Lower leg skin (tissue), 4 donors: ENCODE measurements around the gene INPP4A. TPM values are rescaled to one million over a fixed set of nuclear protein-coding genes. Genes with fewer than 3 reads are reported as not detected.

ENCODE experiments used
- DNase-seq, 2 donors: peaks; one replicate each; pipeline ENCODE4 v3.0.0-alpha.2; 2019; ENCODE audit warnings: low spot score in 2 of 2
- H3K4me3 ChIP-seq: fragments of 200-600 bp; sonication (generic); 2 replicates; pipeline ENCODE4 v1.5.1; 2017; ENCODE audit warnings: mild to moderate bottlenecking, low read depth; ENCODE audit not compliant: poor library complexity, severe bottlenecking
- POLR2A ChIP-seq, 2 donors: fragments of 450-650 bp; IDR thresholded peaks; one replicate each; pipeline ENCODE4 v1.6.1; 2016 to 2017; ENCODE audit warnings: antibody characterized with exemption in 2 of 2, mild to moderate bottlenecking in 1 of 2, moderate library complexity in 1 of 2
- WGBS, 2 donors: methylation state at CpG; one replicate each; pipeline ENCODE4 v1.1.5; 2018; 5-methylcytosine and 5-hydroxymethylcytosine counted together
- intact Hi-C: fragments of 100-400 bp; cut with DNase I; formaldehyde crosslinking; loops from one replicate; pipeline ENCODE4 v1.15.0; 2023; ENCODE audit warnings: low total_unique reads
- total RNA-seq, 4 donors: library from RNA; depleted of rRNA; stranded (reverse); fragments of >200 nt; gene quantifications; one replicate each; pipeline ENCODE4 v1.1.0, GENCODE V29; 2016
- TF ChIP-seq, protein P1 (sequence below), 3 donors: fragments of 450-650 bp; IDR thresholded peaks; one replicate each; pipeline ENCODE4 v1.5.1; 2016; ENCODE audit warnings: antibody characterized with exemption in 3 of 3, mild to moderate bottlenecking in 3 of 3, moderate library complexity in 2 of 3

Gene INPP4A
- total RNA-seq, 4 donors from 2014 or later = 6.7 to 15.5 (median 10.7) TPM

GRCh38 chr2:98518101-98518500 is 73.4 kb downstream of the INPP4A start:
- no peak for DNase-seq
- no peak overlapping the region for H3K4me3 ChIP-seq
- intact Hi-C loops = no loop called here
- TF ChIP-seq, protein P1, sequence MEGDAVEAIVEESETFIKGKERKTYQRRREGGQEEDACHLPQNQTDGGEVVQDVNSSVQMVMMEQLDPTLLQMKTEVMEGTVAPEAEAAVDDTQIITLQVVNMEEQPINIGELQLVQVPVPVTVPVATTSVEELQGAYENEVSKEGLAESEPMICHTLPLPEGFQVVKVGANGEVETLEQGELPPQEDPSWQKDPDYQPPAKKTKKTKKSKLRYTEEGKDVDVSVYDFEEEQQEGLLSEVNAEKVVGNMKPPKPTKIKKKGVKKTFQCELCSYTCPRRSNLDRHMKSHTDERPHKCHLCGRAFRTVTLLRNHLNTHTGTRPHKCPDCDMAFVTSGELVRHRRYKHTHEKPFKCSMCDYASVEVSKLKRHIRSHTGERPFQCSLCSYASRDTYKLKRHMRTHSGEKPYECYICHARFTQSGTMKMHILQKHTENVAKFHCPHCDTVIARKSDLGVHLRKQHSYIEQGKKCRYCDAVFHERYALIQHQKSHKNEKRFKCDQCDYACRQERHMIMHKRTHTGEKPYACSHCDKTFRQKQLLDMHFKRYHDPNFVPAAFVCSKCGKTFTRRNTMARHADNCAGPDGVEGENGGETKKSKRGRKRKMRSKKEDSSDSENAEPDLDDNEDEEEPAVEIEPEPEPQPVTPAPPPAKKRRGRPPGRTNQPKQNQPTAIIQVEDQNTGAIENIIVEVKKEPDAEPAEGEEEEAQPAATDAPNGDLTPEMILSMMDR (IDR thresholded peaks at IDR 0.05) = no peak
- TF ChIP-seq POLR2A (IDR thresholded peaks at IDR 0.05) = no peak
- WGBS, 2 donors = 70 to 78% methylated on average over 4 of the region's 4 CpGs

GRCh38 chr2:98519156-98519555 is 74.5 kb downstream of the INPP4A start:
- H3K4me3 ChIP-seq = no peak overlapping the region
- no peak for DNase-seq
- intact Hi-C loops = no loop called here
- no peak for TF ChIP-seq POLR2A (IDR thresholded peaks at IDR 0.05)
- TF ChIP-seq, protein P1 (IDR thresholded peaks at IDR 0.05) = no peak
- WGBS, 2 donors = 59 to 67% methylated on average over 6 of the region's 6 CpGs

GRCh38 chr2:98519851-98520250 is 75.2 kb downstream of the INPP4A start:
- intact Hi-C loops = no loop called here
- TF ChIP-seq POLR2A (IDR thresholded peaks at IDR 0.05) = no peak
- TF ChIP-seq, protein P1 (IDR thresholded peaks at IDR 0.05) = no peak
- no peak overlapping the region for H3K4me3 ChIP-seq
- DNase-seq = no peak
- WGBS, 2 donors = 92 to 94% methylated on average over 8 to 15 of the region's 16 CpGs

DNA sequence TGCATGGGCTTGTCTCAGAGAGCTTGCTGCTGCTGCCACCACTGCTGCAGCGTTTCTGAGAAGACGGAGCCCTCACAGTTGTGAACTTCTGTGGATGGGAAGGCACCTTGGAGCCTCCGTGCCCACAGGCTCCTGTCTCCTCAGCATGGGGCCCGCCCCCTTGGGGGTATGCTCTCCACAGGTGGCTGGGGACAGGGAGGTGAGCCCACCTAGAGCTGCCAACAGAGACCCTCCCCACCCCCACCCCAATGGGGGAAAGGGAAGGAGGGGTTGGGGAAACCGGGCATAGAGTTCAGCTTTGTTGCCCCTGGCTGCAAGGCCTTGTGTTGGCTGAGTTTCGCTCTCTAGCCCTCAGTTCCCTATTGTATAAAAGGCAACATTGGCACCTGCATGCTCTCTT is 76.1 kb downstream of the INPP4A start:
- WGBS, 2 donors = 93 to 95% methylated on average over 6 of the region's 6 CpGs

GRCh38 chr2:98521266-98521665 is 76.6 kb downstream of the INPP4A start:
- no peak overlapping the region for H3K4me3 ChIP-seq
- intact Hi-C loops = no loop called here
- DNase-seq = no peak
- no peak for TF ChIP-seq POLR2A (IDR thresholded peaks at IDR 0.05)
- TF ChIP-seq, protein P1 (IDR thresholded peaks at IDR 0.05) = no peak
- WGBS, 2 donors = 89 to 92% methylated on average over 7 of the region's 7 CpGs

More for the DNA sequence above, 76.1 kb downstream of the INPP4A start:
- DNase-seq = no peak
- H3K4me3 ChIP-seq = no peak overlapping the region
- TF ChIP-seq POLR2A (IDR thresholded peaks at IDR 0.05) = no peak
- TF ChIP-seq, protein P1 (IDR thresholded peaks at IDR 0.05) = no peak
- intact Hi-C loops = no loop called here

GRCh38 chr2:98522854-98523253 is 78.2 kb downstream of the INPP4A start:
- WGBS, 2 donors = 82 to 83% methylated on average over 2 of the region's 2 CpGs
- DNase-seq = no peak
- H3K4me3 ChIP-seq = no peak overlapping the region
- TF ChIP-seq, protein P1 (IDR thresholded peaks at IDR 0.05) = no peak
- no peak for TF ChIP-seq POLR2A (IDR thresholded peaks at IDR 0.05)
- intact Hi-C loops = no loop called here
